GM12878 (cell line): ENCODE data around the gene CCDC24. TPM values are rescaled to one million over a fixed set of nuclear protein-coding genes. Genes with fewer than 3 reads are reported as not detected.

Experiments
- ATAC-seq: fragments of 200-7000 bp; cut with Tn5 transposase; 3 replicates; pipeline ENCODE4 v1.9.1; 2020; ENCODE audit warnings: mild to moderate bottlenecking, moderate library complexity
- BruUV-seq: library from RNA; stranded (reverse); fragments of 400-500 nt; replicated peaks from 2 replicates; lab custom pipeline; 2021; lab: Mats Ljungman, UMichigan
- CTCF ChIA-PET: fragments of 300-600 bp; sonication (Branson Sonifier 250); formaldehyde crosslinking; extraction: SDS; loops from one replicate; lab custom pipeline; 2021; ENCODE audit warnings: inconsistent platforms; lab: Yijun Ruan, JAX
- POLR2A ChIA-PET: fragments of 350-600 bp; formaldehyde crosslinking; extraction: SDS; loops from one replicate; lab custom pipeline; 2021; ENCODE audit warnings: inconsistent platforms; lab: Charles Lee
- RAD21 ChIA-PET: fragments of 300-600 bp; sonication (Branson Sonifier 250); formaldehyde crosslinking; loops from one replicate; lab custom pipeline; 2023; ENCODE audit warnings: antibody characterized with exemption; ENCODE audit not compliant: unreplicated experiment; lab: Charles Lee
- SMC1A ChIA-PET: fragments of 300-600 bp; sonication (Branson Sonifier 250); formaldehyde crosslinking; loops from one replicate; lab custom pipeline; 2023; ENCODE audit not compliant: unreplicated experiment, uncharacterized antibody; lab: Charles Lee
- DNase-seq: peaks from one replicate; pipeline ENCODE4 v3.0.0-alpha.2; 2011; ENCODE audit warnings: low read depth, low spot score
- FAIRE-seq: peaks from 3 replicates; lab custom pipeline; 2011; peaks lifted over from hg19 to GRCh38; lab: Jason Lieb, UNC
- H2AFZ ChIP-seq: 2 replicates; pipeline ENCODE4 v1.6.0; 2011; ENCODE audit warnings: low read depth, low read length, control low read depth; ENCODE audit not compliant: control insufficient read depth
- H3K27ac ChIP-seq: 2 replicates; pipeline ENCODE4 v1.5.1; 2011; ENCODE audit warnings: control low read depth; ENCODE audit not compliant: control insufficient read depth, insufficient read depth
- H3K27me3 ChIP-seq, 2 experiments: replicated peaks in 1 of 2; 2 replicates each; pipeline versions ENCODE4 v1.6.0 to v1.6.1; 2011; ENCODE audit warnings: low read length in 1 of 2; ENCODE audit not compliant: control insufficient read depth in 2 of 2, insufficient read depth in 2 of 2
- H3K36me3 ChIP-seq, 2 experiments: 2 replicates each; pipeline ENCODE4 v1.5.1; 2011; ENCODE audit warnings: low read length in 1 of 2; ENCODE audit not compliant: control insufficient read depth in 2 of 2, insufficient read depth in 2 of 2
- H3K4me1 ChIP-seq: 2 replicates; pipeline ENCODE4 v1.6.1; 2011; ENCODE audit warnings: mild to moderate bottlenecking, low read length, moderate library complexity, mixed read lengths; ENCODE audit not compliant: control insufficient read depth, insufficient read depth
- H3K4me2 ChIP-seq: 2 replicates; pipeline ENCODE4 v1.6.0; 2011; ENCODE audit warnings: control low read depth; ENCODE audit not compliant: control insufficient read depth, insufficient read depth
- H3K4me3 ChIP-seq: fragments of 200-600 bp; sonication (generic); 2 replicates; pipeline ENCODE4 v1.5.1; 2016
- H3K79me2 ChIP-seq: 2 replicates; pipeline ENCODE4 v1.6.0; 2011; ENCODE audit warnings: low read length; ENCODE audit not compliant: control insufficient read depth, insufficient read depth
- H3K9ac ChIP-seq: 2 replicates; pipeline ENCODE4 v1.8.0; 2011; ENCODE audit warnings: low read length, control low read depth, mixed read lengths; ENCODE audit not compliant: control insufficient read depth, insufficient read depth
- H3K9me3 ChIP-seq: replicated peaks from 3 replicates; pipeline ENCODE4 v1.5.1; 2011; ENCODE audit warnings: mild to moderate bottlenecking, low read length; ENCODE audit not compliant: control insufficient read depth, insufficient read depth
- H4K20me1 ChIP-seq: 2 replicates; pipeline ENCODE4 v1.6.0; 2011; ENCODE audit not compliant: control insufficient read depth, insufficient read depth
- E4F1 ChIP-seq: fragments of 450-650 bp; IDR thresholded peaks from 2 replicates; pipeline ENCODE4 v1.6.1; 2018; ENCODE audit warnings: borderline replicate concordance, mild to moderate bottlenecking; ENCODE audit not compliant: partially characterized antibody
- FOXM1 ChIP-seq: IDR thresholded peaks from 2 replicates; pipeline ENCODE4 v1.6.1; 2012; ENCODE audit warnings: low read depth, mild to moderate bottlenecking, inconsistent platforms, low read length, moderate library complexity
- HCFC1 ChIP-seq: fragments of 150-350 bp; IDR thresholded peaks from 2 replicates; pipeline ENCODE4 v1.6.1; 2014; ENCODE audit warnings: low read length
- SMC3 ChIP-seq: IDR thresholded peaks from 2 replicates; pipeline ENCODE4 v1.6.1; 2011; ENCODE audit warnings: low read length, improper control_type of control experiment, borderline replicate concordance
- SREBF2 ChIP-seq: IDR thresholded peaks from 2 replicates; pipeline ENCODE4 v1.6.1; 2012; ENCODE audit warnings: mild to moderate bottlenecking, low read length
- TCF3 ChIP-seq: IDR thresholded peaks from 2 replicates; pipeline ENCODE4 v1.6.1; 2012; ENCODE audit warnings: low read depth, mild to moderate bottlenecking, low read length, borderline replicate concordance; ENCODE audit not compliant: insufficient read depth
- WGBS: methylation state at CpG from one replicate; pipeline ENCODE4 v1.1.6; 2016; ENCODE audit warnings: low lambda C conversion rate; ENCODE audit not compliant: insufficient replicate concordance, insufficient coverage; ENCODE audit errors: missing lambda C conversion rate; 5-methylcytosine and 5-hydroxymethylcytosine counted together
- in situ Hi-C: fragments of 300-500 bp; cut with MboI; formaldehyde crosslinking; loops from 9 replicates; pipeline ENCODE4 v1.14.3; 2018; ENCODE audit warnings: mixed read lengths
- intact Hi-C: fragments of 100-400 bp; cut with micrococcal nuclease; formaldehyde crosslinking; loops from one replicate; pipeline ENCODE4 v1.14.2; 2022; ENCODE audit not compliant: unreplicated experiment
- polyA plus RNA-seq, 11 experiments: library from polyadenylated mRNA; depleted of rRNA in 4 of 11; unstranded in 6 of 11; stranded (reverse) in 5 of 11; fragments of >200 nt; fragmentation: Nextera tagmentation in 4 of 11; fragmentation: Illumina TruSeq in 1 of 11; extraction: Ambion mirVana in 4 of 11; extraction: Trizol in 1 of 11; gene quantifications; 1 replicate in 1 of 11; 2 replicates in 10 of 11; pipeline versions ENCODE4 v1.2.1 to v1.2.3, GENCODE V29; 2011 to 2016; ENCODE audit warnings: inconsistent platforms in 2 of 11, missing spikeins in 2 of 11, low read depth in 1 of 11
- total RNA-seq, 4 experiments: library from RNA; depleted of rRNA in 3 of 4; stranded (reverse); fragments of >200 nt in 3 of 4; fragmentation: Illumina TruSeq in 1 of 4; extraction: Trizol in 1 of 4; gene quantifications; 2 replicates each; pipeline versions ENCODE4 v1.2.1 to v1.2.3, GENCODE V29; 2013 to 2021

Gene CCDC24
- total and polyA plus RNA-seq, 10 of the 15 experiments (the other 5 are each of a cell fraction or from before 2014, with no cell fraction given): 0.18 to 3.1 (median 1.6) TPM; not detected in 1

- 35% methylated on average over 8 of the region's 8 CpGs for WGBS
- FAIRE-seq: no peak
- H4K20me1 ChIP-seq: no peaks in the 10 kb centered on the region
- H3K4me2 ChIP-seq: no peak overlapping the region
- H3K36me3 ChIP-seq: no peaks in the 10 kb centered on the region
- ChIA-PET SMC1A (interaction anchor here (0.6 to 1.7 kb wide), 3 partner anchors 9 to 66 kb away, joined by 3 to 5 read pairs (median 3); no protein-coding TSS in a partner anchor), POLR2A (no interaction called here), CTCF (interaction anchor here (0.8 to 2.3 kb wide), 4 partner anchors 9 to 34 kb away, joined by 3 to 15 read pairs (median 4); no protein-coding TSS in a partner anchor), RAD21 (interaction anchor here (0.5 kb wide), 1 partner anchor 16 kb away, joined by 3 read pairs; the partner anchor contains the start of gene SLC6A9)
- no peak for TF ChIP-seq SREBF2
- TF ChIP-seq HCFC1: no peak
- no peak for TF ChIP-seq E4F1
- no peak for TF ChIP-seq TCF3
- no peak for TF ChIP-seq FOXM1
- TF ChIP-seq SMC3: no peak
- H2AFZ ChIP-seq: no peak overlapping the region
- H3K9me3 ChIP-seq: no peaks in the 10 kb centered on the region
- no peak overlapping the region for H3K9ac ChIP-seq
- intact Hi-C loops (no loop called here), in situ Hi-C loops (no loop called here)
- H3K27ac ChIP-seq: no peak overlapping the region
- H3K79me2 ChIP-seq: no peaks in the 10 kb centered on the region
- no peaks in the 10 kb centered on the region; a peak in 1 of 4 replicates for H3K27me3 ChIP-seq
- H3K4me3 ChIP-seq: no peak overlapping the region
- no peaks in the 10 kb centered on the region for H3K4me1 ChIP-seq
- BruUV-seq: no TSS peak
- peak; percentile 21; the same call in 1 of the 3 replicates for ATAC-seq
- DNase-seq: no peak
These were observed 23.1 kb downstream of the CCDC24 start for GRCh38 chr1:44014365-44015104.
